IMR-90 (cell line): ENCODE measurements around the gene TBC1D8.

ENCODE experiments used
- POLR2A ChIP-seq: IDR thresholded peaks from 2 replicates; pipeline ENCODE4 v1.6.1; 2012; ENCODE audit warnings: mild to moderate bottlenecking, low read depth, low read length
- RAD21 ChIP-seq: IDR thresholded peaks from 2 replicates; pipeline ENCODE4 v1.6.1; 2012; ENCODE audit warnings: low read length, improper control_type of control experiment
- TF ChIP-seq, protein P1 (sequence below): conservative IDR thresholded peaks from 2 replicates; pipeline ENCODE4 v1.5.1; 2012; ENCODE audit warnings: mild to moderate bottlenecking, low read depth, low read length, improper control_type of control experiment

DNA sequence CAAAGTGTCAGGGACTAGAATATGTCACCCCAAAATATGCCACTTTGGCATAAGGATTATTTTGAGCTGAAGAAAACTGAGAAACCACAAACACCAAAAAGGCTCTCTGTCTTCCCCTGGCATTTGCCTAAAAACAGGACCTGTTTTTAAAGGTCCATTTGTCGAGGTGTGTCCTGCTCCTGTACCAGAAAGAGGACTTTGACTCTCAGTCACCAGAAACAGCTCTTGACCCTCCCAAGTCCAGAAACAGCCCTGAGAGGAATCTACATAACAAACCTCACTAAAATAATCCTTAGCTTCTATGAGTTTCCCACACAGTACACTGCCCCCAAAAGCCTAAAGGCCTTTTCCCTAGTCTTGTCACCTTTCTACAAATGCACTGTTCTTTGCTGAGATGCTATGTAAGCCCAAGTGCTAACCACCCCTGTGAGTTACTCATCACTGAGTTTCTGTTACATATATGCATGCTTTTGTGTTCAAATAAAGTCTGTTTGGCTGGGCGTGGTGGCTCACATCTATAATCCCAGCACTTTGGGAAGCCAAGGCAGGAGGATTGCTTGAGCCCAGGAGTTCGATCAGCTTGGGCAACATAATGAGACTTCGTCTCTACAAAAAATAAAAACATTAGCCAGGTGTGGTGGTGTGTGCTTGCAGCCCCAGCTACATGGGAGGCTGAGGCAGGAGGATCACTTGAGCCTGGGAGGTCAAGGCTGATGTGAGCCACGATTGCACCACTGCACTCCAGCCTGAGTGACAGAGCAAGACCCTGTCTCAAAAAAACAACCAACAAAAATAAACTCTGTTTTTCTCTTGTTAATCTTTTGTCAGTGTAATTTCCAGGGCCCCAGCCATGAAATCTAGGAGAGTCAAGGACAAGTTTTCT, 93.9 kb downstream of the TBC1D8 start:
- TF ChIP-seq, protein P1, sequence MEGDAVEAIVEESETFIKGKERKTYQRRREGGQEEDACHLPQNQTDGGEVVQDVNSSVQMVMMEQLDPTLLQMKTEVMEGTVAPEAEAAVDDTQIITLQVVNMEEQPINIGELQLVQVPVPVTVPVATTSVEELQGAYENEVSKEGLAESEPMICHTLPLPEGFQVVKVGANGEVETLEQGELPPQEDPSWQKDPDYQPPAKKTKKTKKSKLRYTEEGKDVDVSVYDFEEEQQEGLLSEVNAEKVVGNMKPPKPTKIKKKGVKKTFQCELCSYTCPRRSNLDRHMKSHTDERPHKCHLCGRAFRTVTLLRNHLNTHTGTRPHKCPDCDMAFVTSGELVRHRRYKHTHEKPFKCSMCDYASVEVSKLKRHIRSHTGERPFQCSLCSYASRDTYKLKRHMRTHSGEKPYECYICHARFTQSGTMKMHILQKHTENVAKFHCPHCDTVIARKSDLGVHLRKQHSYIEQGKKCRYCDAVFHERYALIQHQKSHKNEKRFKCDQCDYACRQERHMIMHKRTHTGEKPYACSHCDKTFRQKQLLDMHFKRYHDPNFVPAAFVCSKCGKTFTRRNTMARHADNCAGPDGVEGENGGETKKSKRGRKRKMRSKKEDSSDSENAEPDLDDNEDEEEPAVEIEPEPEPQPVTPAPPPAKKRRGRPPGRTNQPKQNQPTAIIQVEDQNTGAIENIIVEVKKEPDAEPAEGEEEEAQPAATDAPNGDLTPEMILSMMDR: no peak
- TF ChIP-seq RAD21: no peak
- no peak for TF ChIP-seq POLR2A
